Neural progenitor cell (in vitro differentiated cells): ENCODE data around the gene SPTAN1.

Experiments
- EZH2 ChIP-seq: fragments of 200-600 bp; sonication (generic); IDR thresholded peaks from 2 replicates; pipeline ENCODE4 v1.6.1; 2017; ENCODE audit warnings: antibody characterized with exemption, mild to moderate bottlenecking, moderate library complexity
- EZH2phosphoT487 ChIP-seq: fragments of 200-600 bp; sonication (generic); IDR thresholded peaks from 2 replicates; pipeline ENCODE4 v1.6.1; 2017; ENCODE audit warnings: antibody characterized with exemption
- TF ChIP-seq, protein P1 (sequence below): fragments of 200-600 bp; sonication (generic); IDR thresholded peaks from 2 replicates; pipeline ENCODE4 v1.5.1; 2017; ENCODE audit warnings: antibody characterized with exemption, mild to moderate bottlenecking

DNA sequence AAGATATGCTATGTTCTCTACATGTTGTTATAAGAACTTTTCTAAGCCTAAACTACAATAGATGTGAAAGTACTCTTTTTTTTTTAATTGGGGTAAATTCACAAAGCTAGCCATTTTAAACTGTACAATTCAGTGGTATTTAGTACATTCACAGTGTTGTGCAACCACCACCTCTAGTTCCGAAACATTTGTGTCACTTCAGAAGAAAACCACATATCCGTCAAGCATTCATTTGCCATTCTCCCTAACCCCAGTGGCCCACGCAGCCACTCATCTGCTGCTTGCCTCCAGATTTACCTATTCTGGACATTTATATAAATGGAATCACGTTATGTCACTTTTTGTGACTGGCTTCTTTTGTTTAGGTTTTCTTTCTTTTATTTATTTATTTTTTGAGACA is 43.1 kb downstream of the SPTAN1 start:
- TF ChIP-seq EZH2phosphoT487 (no peak), EZH2 (no peak)
- TF ChIP-seq, protein P1, sequence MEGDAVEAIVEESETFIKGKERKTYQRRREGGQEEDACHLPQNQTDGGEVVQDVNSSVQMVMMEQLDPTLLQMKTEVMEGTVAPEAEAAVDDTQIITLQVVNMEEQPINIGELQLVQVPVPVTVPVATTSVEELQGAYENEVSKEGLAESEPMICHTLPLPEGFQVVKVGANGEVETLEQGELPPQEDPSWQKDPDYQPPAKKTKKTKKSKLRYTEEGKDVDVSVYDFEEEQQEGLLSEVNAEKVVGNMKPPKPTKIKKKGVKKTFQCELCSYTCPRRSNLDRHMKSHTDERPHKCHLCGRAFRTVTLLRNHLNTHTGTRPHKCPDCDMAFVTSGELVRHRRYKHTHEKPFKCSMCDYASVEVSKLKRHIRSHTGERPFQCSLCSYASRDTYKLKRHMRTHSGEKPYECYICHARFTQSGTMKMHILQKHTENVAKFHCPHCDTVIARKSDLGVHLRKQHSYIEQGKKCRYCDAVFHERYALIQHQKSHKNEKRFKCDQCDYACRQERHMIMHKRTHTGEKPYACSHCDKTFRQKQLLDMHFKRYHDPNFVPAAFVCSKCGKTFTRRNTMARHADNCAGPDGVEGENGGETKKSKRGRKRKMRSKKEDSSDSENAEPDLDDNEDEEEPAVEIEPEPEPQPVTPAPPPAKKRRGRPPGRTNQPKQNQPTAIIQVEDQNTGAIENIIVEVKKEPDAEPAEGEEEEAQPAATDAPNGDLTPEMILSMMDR = no peak
